ENCODE measurements around the gene FBXL13.
"Not testable (repeated sequence)": the region's sequence is repeated elsewhere in the genome, so short reads cannot be mapped to it uniquely, and the experiment has no call there.

FBXL13 gene

DNA sequence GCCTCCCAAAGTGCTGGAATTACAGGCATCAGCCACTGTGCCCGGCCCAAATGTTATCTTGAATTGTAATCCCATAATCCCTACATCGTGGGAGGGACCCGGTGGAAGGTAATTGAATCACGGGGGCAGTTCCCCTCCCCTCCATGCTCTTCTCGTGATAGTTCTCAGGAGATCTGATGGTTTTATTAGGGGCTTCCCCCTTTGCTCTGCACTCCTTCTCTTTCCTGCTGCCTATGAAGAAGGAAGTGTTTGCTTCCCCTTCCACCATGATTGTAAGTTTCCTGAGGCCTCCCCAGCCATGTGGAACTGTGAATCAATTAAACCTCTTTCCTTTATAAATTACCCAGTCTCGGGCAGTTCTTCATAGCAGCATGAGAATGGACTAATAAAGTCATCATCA, 3.6 kb upstream of the FBXL13 start:
- DNase-seq: not testable (repeated sequence)

- DNase-seq: no peak
These were observed 2.7 kb upstream of the FBXL13 start for GRCh38 chr7:103077318-103077717.

DNA sequence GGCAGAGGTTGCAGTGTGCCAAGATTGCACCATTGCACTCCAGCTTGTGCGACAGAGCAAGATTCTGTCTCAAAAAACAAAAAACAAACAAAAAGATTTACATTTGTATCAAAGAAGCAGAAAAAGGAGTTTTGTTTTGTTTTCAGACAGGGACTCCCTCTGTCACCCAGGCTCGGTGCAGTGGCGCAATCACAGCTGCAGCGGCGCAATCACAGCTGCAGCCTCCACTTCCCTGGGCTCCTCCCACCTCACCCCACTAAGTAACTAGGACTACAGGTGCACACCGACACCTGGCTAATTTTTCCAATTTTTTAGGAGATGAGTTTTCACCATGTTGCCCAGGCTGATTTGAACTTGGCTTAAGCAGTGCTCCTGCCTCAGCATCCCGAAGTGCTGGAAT, 2.2 kb upstream of the FBXL13 start:
- DNase-seq: no peak

GRCh38 chr7:103075337-103075918, 832 bp upstream of the FBXL13 start:
- DNase-seq: peak; percentile 31

- DNase-seq: no peak
These were observed 542 bp downstream of the FBXL13 start for GRCh38 chr7:103073989-103074518.

GRCh38 chr7:103071000-103071399, 3.6 kb downstream of the FBXL13 start:
- DNase-seq: no peak

DNA sequence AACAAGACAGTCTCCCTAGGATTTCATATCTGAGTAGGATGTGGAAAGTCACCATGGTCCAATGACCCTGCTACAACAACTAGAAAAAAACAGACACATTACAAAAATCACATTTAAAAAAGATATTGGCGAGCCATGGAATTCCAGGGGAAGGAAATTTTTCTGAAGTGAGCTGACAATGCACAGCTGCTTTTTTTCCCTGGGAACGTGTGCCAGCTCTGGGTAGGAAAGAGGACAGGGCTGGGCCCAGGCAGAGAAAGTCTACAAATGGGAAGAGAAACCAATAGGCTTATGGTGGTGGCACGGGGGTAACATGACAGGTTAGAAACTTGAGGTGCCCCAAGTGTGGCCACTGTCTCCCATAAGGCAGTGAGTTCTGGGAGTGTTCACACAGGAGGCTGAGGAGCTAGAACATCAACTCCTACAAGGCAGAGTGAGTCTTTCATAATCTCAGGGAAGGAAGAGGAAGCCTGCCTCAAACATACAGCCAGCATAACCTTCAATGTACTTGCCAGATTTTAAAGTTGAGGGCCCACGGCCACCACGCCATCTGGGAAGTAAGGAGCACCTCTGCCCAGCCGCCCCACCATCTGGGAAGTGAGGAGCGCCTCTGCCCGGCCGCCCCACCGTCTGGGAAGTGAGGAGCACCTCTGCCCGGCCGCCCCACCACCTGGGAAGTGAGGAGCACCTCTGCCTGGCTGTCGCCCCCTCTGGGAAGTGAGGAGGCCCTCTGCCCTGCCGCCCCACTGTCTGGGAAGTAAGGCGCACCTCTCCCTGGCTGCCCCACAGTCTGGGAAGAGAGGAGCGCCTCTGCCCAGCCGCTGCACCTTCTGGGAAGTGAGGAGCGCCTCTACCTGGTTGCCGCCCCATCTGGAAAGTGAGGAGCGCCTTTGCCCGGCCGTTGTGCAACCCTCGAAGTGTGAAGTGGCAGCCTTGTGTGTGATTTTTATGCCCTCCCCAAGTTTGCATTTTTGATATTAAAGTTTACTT, 5.9 kb downstream of the FBXL13 start:
- DNase-seq: no peak

DNA sequence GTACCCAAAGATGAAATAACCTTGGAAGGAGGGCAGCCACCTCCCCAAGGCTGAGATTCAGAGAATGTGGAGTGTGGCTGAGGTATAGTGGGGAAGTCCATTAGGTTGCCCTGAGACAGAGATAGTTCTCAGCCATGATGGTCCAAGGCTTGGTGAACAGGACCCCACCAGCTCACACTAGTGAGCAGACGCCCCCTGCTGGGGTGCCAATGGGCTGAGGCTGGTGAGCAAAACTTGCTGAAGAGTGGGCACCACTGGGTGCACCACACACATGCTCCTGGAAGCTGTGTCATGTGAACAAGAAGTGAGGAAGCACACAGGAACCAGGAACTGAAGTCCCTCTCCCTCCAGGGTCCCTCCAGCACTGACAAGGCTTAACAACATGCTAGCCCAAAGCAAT, 8.9 kb downstream of the FBXL13 start:
- no peak for DNase-seq

DNA sequence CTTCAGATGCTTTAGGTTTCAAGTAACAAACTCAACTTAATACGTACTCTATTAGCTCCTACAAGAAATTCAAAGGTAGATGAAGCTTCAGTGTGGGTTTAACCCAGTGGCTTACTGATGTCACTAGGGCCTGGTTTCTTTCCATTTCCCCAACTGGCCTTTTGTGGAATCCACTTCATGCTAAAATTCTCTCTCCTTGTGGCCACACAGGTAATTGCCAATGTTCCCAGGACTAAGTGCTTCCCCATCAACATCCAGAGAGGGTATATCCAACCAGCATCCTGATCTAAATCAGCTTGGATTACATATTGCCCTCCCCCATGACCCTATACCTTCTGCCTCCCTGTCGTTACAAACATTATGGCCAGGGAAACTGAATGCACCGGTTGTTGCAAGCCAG, 10.7 kb downstream of the FBXL13 start:
- DNase-seq: no peak

DNA sequence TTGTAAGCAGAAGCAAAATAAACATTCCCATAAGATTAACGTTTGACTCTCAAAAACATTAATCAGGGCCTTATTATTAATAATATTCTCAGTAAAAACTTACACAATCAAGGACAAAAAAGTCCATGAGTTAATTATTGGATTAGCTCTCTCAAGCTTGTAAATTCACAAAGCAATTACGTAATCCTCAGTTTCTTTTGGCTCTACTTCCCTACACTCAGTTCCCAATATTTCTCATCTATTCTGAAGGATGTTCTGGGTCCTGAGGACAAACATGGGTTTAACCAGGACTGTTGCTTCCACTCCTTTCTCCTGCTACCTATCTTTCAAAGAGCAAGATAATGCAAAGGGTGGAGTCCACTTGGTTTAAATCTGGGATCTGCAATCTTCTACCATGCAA, 15.1 kb downstream of the FBXL13 start:
- no peak for DNase-seq

- no peak for DNase-seq
These were observed 16.5 kb downstream of the FBXL13 start for GRCh38 chr7:103058122-103058521.

DNA sequence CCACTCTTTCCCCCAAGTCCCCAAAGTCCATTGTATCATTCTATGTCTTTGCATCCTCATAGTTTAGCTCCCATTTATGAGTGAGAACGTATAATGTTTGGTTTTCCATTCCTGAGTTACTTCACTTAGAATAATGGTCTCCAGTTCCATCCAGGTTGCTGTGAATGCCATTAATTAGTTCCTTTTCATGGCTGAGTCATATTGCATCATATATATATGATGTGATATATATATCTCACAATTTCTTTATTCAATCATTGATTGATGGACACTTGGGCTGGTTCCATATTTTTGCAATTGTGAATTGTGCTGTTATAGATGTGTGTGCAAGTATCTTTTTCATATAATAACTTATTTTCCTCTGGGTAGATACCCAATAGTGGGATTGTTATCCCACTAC, 18.6 kb downstream of the FBXL13 start:
- not testable (repeated sequence) for DNase-seq

DNA sequence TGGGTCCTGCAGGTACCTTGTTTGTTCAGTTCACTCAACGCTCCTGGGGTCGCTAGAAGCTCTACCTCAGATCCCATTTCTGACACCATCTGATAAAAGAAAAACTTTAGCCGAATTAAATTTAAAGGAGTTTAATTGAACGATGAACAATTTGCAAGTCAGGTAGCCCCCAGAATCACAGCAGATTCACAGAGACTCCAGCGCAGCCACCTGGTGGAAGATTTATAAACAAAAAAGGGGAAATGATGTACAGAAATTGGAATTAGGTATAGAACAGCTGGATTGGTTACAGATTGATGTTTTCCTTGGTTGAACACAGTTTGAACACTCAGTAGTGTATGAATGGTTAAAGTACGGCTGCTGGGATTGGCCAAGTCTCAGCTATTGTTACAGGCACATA, 23.1 kb downstream of the FBXL13 start:
- DNase-seq: no peak

GRCh38 chr7:103048833-103049232, 25.8 kb downstream of the FBXL13 start:
- no peak for DNase-seq

DNA sequence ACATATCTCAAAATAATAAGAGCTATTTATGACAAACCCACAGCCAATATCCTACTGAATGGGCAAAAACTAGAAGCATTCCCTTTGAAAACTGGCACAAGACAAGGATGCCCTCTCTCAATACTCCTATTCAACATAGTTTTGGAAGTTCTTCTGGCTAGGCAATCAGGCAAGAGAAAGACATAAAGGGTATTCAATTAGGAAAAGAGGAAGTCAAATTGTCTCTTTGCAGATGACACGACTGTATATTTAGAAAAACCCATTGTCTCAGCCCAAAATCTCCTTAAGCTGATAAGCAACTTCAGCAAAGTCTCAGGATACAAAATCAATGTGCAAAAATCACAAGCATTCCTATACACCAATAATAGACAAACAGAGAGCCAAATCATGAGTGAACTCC, 32.8 kb downstream of the FBXL13 start:
- DNase-seq: not testable (repeated sequence)

GRCh38 chr7:103037823-103038739, 36.5 kb downstream of the FBXL13 start:
- not testable (repeated sequence) for DNase-seq

DNA sequence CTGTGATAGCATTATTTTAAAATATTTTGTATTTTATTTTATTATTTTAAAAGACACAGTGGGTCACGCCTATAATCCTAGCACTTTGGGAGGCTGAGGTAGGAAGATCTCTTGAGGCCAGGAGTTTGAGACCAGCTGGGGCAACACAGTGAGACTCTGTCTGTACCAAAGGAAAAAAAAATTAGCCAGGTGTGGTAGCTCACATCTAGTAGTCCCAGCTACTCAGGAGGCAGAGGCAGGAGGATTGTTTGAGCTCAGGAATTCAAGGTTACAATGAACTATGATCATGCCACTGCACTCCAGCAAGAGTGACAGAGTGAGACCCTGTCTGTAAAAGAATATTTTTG, 37.1 kb downstream of the FBXL13 start:
- DNase-seq: no peak

GRCh38 chr7:103034318-103034717, 40.3 kb downstream of the FBXL13 start:
- not testable (repeated sequence) for DNase-seq

DNA sequence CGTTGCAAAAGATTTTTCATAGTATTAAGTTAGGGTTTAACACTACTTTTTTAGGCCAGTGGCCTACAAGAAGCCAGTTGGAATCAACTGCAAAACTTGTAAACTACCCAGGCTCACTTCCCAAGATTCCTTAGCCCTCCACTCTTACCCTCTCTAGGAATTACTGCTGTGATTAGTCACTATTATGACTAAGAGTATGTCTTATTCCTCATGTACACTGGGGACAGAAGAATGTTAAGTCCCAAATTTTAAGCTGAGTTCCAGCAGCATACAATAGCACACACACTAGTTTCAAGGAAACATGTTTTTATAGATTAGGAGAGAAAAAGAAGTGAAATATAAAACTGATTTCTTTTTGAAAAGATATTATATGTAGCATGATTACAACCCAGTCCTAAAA, 42.8 kb downstream of the FBXL13 start:
- DNase-seq: no peak

DNA sequence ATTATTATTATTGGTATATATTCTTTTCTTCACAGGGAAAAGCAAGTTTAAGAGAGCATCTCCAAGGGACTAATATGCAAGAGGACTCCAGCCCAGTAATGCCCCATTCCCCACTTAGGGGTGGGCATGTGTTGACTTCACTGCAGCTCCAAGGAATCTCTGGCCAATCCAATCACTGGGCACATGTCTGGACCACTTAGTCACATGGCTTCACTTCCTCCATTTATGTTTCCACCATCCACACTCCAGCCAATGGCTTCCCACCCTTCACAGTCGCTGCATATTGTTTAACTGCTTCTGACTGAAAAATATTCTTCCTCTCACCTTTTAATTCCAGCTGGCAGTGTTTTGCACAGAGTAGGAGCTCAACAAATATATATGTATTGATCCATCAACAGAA, 43.6 kb downstream of the FBXL13 start:
- no peak for DNase-seq

DNA sequence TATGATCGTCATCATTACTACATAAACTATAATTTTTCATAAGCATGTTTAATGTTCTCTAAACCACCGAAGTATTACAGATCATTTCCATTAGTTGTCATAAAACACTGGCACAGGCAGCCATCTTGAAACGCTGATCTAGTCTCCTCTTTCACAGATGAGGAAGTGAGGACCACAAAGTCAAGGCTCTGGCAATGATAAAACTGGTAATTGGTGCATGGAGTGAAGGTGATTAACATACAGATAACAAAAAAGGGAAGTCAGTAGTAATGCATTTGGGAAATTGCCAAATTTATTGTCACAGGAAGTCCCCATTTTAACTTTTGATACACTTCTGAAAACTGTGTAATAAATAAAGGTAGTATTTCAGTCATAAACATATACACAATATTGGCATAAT, 49.3 kb downstream of the FBXL13 start:
- no peak for DNase-seq

- DNase-seq: not testable (repeated sequence)
These were observed 51.0 kb downstream of the FBXL13 start for GRCh38 chr7:103023578-103023977.

DNA sequence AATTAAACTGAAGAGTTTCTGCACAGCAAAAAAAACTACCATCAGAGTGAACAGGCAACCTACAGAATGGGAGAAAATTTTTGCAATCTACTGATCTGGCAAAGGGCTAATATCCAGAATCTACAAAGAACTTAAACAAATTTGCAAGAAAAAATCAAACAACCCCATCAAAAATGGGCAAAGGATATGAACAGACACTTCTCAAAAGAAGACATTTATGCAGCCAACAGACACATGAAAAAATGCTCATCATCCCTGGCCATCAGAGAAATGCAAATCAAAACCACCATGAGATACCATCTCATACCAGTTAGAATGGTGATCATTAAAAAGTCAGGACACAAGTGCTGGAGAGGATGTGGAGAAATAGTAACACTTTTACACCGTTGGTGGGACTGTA, 53.1 kb downstream of the FBXL13 start:
- not testable (repeated sequence) for DNase-seq
